NCI-H2029 (cell line): ENCODE measurements around the gene PRSS50.

Experiments used
- DNase-seq: peaks from one replicate; lab custom pipeline; 2025; lab: John Stamatoyannopoulos, UW

Gene PRSS50

DNA sequence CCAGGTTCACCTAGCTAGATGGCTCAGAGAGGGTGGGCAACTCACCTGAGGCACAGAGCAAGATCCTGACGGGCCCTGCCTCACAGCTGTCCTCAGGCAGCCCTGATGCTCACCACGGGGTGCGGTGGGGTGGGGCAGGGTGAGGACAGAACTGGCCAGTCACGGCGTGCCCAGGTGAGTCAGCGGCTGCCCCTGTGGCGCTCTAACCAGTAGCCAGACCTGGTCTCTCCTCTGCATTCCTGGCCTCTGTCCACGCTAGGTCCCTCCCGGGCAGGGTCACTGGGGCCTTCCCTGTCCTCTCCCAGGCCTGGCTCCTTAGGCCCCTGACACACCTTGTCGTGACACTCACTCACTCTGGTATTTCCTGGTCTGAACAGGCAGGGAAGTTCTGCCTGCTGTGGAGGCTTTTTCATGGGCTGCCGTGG lies 25.1 kb downstream of the PRSS50 start:
- DNase-seq, result no peak

DNA sequence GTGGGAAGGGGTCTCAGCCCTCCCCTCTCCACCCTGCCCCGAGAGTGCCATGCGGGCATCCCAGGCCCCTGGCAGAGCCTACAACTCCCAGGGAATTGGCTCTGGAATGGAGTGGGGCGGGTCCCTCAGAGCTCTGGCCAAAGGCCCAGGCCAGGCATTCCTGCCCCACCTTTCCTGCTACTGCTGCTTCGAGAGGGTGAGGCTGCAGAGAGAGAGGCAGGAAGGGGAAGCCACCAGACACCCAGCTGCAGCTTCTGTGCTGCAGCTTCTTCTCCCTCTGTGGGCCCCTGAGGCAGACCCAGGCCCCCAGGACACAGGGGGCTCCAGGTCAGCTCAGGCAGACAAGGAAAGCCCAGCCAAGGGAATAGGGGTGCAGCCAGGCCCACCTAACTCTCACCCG lies 26.9 kb downstream of the PRSS50 start:
- peak; percentile 30 for DNase-seq

DNA sequence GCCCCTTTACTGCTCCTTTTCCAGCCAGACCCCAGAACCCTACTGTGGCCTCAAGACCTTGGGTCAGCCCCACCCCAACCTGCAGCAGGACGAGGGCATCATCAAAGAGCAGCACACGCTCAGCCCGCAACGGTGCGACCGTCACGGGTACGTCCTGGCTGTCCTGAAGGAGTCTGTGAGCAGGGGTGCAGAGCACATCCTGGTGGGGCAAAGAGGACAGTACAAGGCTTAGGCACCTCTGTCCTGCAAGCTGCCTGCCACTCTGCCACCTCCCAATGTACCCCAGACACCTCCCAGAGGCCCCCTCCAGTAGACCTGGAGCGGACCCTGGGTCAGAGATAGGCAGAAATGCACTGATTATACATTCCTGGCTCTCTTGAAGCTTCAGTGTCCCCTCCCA lies 32.2 kb downstream of the PRSS50 start:
- no peak for DNase-seq

DNA sequence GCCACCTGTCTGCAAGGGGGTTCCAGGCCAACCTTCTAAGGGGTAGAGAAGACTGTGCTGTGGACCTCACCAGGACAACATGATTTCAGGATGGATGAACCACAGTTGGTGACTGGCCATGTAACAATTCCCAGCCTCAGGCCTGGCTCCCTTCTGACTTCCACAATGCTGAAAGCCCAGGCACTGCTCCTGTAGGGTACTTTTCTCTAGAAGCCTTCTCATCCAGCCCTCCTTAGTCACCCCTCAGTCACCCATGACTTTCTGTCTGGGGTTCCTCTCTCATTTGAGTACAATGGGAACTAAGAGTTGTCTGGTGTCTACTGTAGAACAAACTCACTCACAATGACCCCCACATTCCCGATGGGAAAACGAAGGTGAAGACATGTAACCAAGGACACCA lies 32.8 kb downstream of the PRSS50 start:
- no peak for DNase-seq

DNA sequence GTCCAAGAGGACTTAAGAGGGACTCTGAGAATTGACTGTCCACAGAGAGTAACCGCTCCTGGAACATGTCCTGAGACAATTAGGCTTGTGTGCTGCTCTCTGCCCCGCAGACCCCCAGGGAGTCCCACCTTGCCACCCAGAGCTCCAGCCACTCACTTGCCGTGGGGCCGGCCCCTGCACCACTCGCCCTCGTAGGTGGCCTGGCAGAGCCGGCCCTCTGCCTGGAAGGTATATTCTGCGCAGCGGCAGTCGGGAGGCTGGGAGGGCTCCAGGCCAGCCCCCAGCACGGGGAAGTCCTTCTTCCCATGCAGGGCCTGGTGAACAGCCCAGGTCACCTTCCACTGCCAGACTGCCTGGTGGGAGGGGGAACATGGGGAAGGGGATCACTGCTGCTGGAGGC lies 34.7 kb downstream of the PRSS50 start:
- no peak for DNase-seq

DNA sequence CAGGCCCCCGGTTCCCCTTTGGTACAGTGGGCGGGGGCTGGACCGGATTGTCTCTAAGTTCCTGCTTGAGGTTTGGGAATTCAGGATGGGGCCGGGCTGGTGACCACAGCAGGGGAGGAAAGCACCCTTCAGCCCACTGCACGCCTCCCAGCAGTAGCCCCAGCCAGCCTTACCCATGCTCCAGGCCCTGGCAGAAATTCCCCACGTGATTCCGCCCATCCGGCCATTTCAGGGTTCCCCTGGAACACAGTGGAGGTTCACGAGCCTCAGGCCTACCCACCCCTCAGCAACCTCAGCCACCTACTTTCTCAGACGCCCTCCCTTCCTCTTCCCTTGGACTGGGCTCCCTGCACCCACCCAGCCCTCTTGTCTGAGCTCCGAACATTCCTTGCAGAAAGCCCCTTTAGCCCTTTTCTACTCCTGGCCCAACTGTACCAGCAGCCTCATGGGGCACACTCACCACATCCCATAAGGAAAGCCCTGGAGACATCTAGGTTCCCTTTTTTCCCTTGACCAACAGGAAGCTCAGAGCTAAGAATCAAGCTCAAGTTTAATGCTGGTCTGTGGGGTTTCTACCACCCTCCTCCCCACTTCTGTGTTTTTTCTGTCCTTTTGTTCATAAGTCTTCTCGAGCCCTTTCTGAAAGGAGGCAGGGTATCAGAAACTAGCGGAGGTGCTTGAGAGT lies 35.7 kb downstream of the PRSS50 start:
- no peak for DNase-seq

DNA sequence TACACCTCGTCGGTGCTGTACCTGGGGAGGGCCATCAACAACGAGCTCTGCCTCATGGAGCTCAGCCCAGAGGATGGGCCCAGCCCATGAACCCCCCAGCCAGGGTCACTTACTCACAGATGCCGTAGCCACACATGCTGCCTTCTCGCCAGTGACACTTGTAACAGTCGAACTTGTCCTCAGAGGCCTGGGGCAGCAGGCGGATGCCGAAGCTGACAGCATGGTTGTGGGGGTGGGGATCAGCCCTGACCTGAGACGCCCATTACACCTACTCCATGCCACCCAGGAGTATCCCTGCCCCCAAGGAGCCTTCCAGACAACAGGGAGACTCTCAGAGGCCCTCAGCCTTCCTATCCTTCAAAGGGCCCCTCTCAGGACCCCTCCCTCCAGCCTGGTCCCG lies 36.3 kb downstream of the PRSS50 start:
- no peak for DNase-seq

DNA sequence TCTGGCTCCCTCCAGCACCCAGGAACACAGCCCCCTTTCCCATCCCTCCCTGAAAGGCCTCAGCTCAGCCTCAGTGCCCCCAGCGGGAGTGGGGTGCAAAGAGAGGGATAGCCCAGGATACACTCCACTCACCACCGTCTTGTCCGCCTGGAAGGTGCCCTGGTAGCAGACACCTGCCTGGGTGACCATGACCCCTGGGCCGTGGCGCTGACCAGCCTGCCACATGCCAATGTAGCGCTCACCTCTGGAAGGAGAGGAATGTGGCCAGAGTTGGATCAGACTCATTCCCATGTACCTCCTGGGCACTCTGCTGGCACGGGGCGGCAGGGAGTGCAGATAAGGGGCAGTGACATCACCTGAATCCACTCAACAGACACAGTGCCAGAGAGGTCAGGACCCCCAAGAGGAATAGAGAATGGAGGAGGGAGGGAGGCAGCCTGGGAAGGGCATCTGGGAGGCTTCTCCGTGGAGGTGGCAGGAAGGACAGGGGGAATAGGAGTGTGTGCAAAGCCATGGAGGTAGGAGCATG lies 37.3 kb downstream of the PRSS50 start:
- no peak for DNase-seq

DNA sequence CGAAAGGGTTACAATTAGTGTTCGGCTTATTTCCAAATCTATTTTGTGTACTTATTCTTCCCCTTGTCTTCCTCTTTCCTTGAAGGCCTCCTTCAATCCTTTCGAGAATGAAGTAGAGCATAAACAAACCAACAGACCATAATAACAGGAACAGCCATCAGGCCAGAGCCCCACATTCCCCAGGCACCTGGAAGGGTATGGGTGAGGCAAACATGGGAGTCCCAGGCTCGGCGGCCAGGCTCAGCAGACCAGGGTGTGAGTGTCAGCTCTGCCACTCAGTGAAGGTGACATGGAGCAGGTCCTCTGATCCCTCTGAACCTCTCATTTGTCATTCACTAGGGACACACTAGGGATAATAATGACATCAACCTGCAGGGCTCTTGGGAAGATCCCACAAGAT lies 38.0 kb downstream of the PRSS50 start:
- DNase-seq, result no peak

DNA sequence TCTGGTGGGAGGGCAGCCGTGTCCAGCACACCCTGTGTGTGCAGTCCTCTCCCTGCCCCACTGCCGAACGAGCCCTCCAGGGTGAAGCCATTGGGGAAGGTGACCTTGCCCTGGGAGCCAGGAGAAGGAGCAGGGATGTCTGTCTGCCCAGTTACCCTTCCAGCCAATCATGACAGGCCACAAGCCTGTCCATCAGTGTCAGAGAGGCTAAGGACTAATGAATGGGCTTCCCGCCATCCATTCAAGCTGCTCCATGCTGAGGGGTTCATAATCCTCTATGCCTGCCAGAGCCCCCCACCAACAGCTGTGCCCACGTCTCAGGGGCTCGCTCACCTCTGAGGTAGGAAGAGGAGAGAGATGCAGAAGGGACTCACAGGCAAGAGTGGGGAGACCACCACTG lies 39.4 kb downstream of the PRSS50 start:
- DNase-seq, result no peak

DNA sequence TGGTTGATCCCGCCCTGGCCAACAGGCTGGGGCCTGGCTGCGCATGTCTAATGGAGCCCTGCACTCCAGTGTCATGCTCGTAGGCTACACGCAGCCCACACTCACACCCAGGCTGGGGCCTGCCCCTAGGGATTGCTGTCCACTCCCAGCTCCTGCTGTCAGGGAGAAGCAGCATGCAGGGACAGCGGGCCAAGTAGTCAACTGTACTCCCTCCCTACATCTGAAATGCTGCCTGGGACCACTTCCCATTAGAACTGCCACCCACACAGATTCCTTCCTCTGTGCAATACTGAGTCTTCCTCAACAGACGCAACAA lies 40.3 kb downstream of the PRSS50 start:
- DNase-seq, result no peak

DNA sequence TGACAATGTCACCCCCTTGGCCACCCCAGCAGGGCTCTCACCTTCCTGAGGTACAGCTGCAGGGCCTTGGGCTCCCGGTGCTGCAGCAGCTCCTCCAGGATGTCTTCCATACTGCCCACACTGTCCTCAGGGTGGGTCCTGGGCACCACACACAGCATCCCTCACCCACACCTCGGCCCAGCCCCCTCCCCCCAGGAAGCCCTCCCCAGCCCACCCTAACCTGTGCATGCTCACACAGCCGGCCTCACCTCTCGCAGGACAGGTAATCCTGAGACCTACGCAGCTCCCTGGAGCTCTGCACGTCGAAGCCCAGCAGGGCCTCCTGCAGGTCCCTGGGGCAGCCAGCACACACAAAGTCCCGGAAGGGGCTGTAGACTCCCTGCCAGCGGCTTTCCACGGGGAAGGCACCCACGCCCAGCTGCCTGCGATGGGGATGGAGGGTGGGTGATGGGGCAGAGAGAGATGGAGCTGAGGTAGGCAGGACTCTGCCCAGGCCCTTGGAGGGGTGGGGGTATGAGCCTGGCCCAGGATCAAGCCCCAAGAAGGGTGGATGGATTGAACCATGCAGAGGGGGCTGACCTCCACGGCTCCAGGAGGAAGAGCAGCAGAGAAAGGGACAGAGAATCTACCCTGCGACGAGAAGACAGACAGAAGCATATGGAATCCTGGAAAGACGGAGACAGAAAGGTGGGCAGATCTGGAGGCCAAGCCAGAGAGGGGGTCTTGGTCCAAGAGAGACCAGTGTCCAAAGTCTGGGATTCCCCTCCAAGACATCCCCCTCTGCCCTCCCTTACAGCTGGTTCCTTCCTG lies 40.9 kb downstream of the PRSS50 start:
- DNase-seq, result no peak

DNA sequence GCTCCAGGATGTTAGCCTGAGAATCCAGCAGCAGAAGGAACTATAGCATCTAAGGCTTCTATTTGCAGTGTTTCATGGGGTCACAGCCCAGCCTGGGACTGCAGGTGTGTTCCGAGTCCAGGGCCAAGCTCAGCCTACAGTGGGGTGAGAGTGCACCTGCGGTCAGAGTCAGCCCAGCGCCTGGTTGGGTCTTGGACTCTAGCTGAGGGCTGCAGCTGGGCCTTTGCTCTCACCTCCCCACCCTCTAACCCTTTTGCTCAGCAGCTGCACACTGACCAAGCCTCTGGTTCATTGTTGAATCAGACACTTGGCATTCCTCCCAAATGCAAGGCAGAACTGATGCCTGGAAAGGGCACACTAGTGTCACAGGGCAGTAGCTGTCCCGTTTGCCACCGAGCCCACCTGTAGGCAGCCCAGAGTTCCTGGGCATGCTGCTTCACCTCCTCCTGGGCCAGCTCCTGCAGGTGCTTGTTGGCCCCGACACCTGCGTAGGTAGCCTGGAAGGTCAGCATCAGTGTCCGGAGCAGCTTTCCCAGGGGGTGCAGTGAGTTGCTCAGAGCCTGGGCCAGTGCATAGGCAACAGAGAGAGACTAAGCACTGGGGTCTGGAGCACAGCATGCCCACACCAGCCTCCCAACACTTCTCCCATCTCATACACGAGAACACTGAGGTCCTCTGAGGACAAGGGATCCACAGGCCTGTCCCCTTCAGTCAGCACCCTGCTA lies 41.7 kb downstream of the PRSS50 start:
- no peak for DNase-seq

DNA sequence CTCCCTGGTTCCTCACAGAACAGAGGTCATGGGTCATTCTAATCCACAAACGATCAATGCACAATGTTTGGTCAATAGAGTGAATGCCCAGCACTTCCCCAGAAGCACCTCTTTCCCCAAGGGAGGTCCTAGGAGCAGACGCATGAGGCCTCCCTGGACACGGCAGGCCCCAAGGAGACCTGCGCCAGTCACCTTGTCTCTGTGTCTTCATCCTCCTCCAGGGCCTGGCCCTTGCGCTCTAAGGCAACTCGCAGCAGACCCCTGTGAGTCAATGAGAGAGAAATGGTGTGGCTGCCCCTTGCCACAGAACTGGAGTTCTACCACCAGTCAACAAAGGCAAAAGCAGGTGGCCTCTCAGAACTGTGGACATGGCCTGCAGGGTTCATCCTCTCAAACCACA lies 42.2 kb downstream of the PRSS50 start:
- no peak for DNase-seq

DNA sequence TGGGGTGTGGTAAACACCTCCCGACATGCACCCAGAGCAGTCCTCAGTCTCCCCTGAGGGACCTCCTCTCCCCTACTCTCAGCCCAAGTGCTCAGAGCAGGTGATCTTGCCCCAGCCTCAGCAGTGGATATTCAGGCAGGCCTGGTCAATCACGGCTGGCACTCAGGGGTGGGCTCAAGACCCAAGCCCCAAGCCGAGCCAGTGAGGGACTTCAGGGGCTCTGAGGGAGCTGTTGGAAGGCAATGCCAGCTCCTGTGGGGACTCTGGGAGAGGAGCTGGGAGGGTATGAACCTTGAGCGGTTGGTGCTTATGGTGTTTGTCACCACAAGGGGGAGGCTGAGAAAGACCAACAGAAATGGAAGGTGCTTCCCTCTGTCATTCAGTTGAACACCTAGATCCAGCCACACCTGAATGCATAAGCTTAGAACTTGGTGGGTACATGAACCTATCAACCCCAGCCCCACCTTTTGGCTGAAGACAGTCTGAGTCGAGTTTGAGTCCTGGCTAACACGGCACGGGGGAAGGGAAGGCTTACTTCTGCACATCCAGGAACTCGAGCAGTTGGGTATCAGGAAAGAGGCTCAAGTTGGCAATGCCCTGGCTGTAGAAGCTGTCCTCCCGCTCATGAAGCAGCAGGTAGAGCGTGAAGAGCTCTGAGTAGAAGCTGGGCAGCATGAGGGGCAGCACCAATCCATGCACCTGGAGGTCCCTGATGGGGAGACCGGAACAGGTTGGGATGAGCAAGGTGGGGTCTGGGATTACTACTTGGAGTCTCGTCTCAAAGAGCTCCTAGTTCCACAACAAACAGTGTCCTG lies 43.4 kb downstream of the PRSS50 start:
- no peak for DNase-seq

DNA sequence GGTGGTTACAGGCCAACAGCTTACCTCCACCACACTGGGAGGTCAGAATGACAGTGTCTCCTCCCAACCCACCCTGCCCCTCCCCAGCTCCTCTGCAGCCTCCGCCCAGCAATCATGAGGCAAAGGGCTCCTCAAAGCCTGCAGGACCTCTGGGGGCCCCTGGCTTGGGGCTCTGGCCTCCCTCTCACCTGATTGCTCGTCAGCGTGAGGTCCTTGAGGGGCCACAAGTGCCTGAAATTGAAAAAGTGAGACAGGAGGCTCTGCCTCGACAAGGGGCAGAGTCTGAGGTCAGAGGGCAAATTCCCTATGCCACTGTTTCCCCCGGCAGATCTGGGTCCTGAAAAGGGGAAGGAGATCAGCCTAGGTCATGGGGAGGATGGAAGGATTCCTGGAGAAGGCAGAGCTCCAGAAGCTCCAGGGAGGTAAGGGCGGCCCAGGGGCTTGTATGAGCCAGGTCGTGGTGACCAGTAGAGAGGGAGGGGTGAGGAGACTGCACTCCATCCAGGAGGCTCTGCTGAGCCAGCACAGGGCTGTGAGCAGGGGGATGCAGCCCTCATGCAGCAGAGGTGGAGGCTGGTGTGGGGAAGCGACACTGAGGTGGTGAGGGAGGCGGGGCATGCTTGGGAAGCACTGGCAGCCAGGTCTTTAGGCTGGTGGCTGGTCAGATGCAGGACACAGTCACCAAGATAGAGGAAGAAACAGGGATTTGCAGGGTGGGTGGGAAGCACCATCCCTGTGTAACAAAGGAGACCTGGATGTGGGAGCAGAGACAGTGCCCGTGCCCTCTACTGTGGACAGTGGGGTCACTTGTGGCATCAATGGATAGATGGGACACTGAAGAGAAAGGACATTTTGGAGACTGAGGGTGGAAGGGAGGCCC lies 44.3 kb downstream of the PRSS50 start:
- DNase-seq, result no peak

DNA sequence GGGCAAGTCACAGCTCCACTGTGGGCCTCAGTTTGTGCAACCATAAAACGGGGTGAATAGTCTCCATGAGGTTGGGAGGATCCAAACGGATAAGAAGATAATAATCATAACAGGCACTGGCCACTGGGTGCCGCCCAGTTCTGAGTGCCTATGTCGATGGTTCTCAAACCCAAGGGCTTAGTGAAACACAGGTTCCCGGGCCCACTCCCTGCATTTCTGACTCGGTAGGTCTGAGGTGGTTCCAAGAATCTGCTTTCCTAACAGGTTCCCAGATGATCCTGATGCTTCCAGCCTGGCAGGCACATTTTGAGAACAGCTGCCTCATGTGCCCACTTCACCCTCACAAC lies 45.3 kb downstream of the PRSS50 start:
- no peak for DNase-seq

DNA sequence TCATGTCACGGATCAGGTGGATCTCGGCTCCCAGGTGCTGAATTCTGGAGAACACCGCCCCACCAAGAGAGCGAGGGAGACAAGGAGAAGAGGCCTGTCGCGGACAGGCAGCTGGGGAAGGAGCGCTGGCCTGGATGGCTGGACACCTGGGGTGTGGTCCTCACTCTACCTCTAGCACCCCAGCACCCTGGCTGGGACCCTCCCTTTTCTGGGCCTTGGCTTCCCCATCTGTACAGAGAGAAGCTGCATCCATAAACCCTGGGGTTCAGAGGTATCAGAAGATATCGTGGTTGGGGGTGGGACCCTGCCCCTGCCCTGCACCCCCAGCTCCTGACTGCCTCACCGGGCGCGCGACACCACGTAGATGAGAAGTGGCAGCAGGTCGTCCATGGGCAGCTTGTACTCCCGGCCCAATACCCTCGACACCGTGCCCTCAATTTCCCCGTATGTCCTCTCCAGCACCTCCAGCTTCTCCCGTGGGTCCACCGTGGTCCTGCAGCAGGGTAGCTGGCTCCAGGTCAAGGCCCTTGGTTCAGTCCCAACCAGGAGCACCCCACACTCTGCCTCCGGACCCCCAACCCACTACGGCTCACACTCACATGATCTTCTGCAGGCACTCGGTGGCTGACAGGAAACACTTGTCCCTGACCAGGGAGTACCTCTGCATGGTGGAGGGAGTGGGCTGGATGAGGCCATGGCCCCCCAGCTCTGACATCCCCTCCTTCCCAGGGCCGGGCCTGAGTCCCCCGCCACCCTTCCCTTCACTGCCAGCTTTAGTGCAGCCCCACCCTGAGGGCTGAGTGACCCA lies 45.9 kb downstream of the PRSS50 start:
- no peak for DNase-seq

DNA sequence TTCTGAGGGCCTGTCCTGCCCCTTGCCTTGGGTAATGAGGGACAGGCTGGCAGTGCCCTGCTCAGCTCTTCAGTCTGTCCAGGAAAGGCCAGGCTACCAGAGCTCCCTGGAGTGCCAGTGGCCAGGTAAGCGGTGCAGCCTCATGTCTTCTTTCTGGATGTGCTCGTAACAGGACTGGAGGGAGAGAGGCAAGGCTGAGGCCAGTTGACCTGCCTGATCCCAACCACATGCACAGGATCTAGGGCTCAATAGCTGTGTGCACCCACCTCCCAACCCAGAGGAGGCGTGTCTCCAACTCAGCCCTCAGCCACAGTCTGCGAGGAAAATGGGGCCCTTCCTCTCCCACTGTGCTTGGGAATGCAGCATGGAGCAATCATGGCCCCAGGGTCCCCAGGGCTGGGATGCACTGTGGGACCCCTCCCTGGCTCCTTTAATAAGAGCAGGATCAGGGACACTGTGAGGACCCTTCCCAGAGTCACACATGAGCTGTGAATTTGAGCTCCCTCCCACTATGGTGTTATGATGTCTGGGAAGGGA lies 46.7 kb downstream of the PRSS50 start:
- no peak for DNase-seq
